Measurements from ENCODE around the gene PRLR.

DNA sequence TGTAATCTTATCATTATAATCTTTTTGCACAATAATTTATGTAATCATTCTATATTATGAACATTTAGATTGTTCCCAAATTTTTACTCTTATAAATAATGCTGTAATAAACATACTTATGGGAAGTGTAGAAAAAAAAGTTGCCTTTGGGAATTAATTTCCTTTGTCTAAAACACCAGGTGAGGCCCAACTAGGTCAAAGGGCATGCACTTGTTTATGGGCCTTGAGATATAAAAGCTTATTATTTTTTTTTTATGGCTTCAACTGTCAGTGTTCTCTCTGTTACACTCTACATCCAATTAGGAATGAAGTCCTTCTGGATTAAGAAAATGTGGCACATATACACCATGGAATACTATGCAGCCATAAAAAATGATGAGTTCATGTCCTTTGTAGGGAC lies 6.5 kb upstream of the PRLR start:
- TF ChIP-seq CTCF (IDR thresholded peaks at IDR 0.05; ENCODE audit: poor library complexity, severe bottlenecking) (no peak), EP300 (conservative IDR thresholded peaks at IDR 0.05; ENCODE audit: poor library complexity, severe bottlenecking) (no peak), REST (IDR thresholded peaks at IDR 0.05; ENCODE audit: borderline replicate concordance) (no peak), EZH2 (IDR thresholded peaks at IDR 0.05; ENCODE audit: borderline replicate concordance, insufficient read depth, low read length, poor library complexity, severe bottlenecking) (no peak), POLR2AphosphoS5 (IDR thresholded peaks at IDR 0.05) (no peak), MXI1 (conservative IDR thresholded peaks at IDR 0.05; ENCODE audit: poor library complexity, severe bottlenecking) (no peak), RAD21 (conservative IDR thresholded peaks at IDR 0.05) (no peak), SMC3 (conservative IDR thresholded peaks at IDR 0.05; ENCODE audit: poor library complexity) (no peak)

Data from neural cell (in vitro differentiated cells).